Tibial nerve (tissue), 4 donors: Measurements from ENCODE around the gene SYT7. TPM values are rescaled to one million over a fixed set of nuclear protein-coding genes. Genes with fewer than 3 reads are reported as not detected.

ENCODE experiments used
- DNase-seq, 2 donors: peaks; one replicate each; pipeline ENCODE4 v3.0.0-alpha.2; 2019; ENCODE audit warnings: low spot score in 2 of 2
- H3K27ac ChIP-seq, 4 donors: fragments of 200-600 bp; sonication (generic) in 3 of 4; one replicate each; pipeline ENCODE4 v1.5.1; 2017 to 2019; ENCODE audit warnings: mild to moderate bottlenecking in 1 of 4
- H3K27me3 ChIP-seq, 2 donors: fragments of 200-600 bp; sonication (generic) in 1 of 2; one replicate each; pipeline versions ENCODE4 v1.5.1 to v1.6.0; 2017 to 2019
- H3K36me3 ChIP-seq, 3 donors: fragments of 200-600 bp; sonication (generic); one replicate each; pipeline ENCODE4 v1.5.1; 2018 to 2019
- H3K4me1 ChIP-seq, 4 donors: fragments of 200-600 bp; sonication (generic) in 3 of 4; one replicate each; pipeline ENCODE4 v1.5.1; 2017 to 2019
- H3K4me3 ChIP-seq, 4 donors: fragments of 200-600 bp; sonication (generic) in 3 of 4; one replicate each; pipeline ENCODE4 v1.5.1; 2017 to 2019; ENCODE audit warnings: mild to moderate bottlenecking in 1 of 4, moderate library complexity in 1 of 4
- H3K9me3 ChIP-seq, 4 donors: fragments of 200-600 bp; sonication (generic) in 3 of 4; one replicate each; pipeline ENCODE4 v1.5.1; 2017 to 2019
- EP300 ChIP-seq, 2 donors: sonication (generic); formaldehyde crosslinking; IDR thresholded peaks; one replicate each; pipeline ENCODE4 v1.6.1; 2017; ENCODE audit warnings: antibody characterized with exemption in 2 of 2, mild to moderate bottlenecking in 1 of 2
- POLR2A ChIP-seq, 2 donors: fragments of 450-650 bp; IDR thresholded peaks; one replicate each; pipeline ENCODE4 v1.6.1; 2017; ENCODE audit warnings: antibody characterized with exemption in 2 of 2, mild to moderate bottlenecking in 2 of 2, moderate library complexity in 2 of 2
- WGBS, 2 donors: methylation state at CpG; one replicate each; pipeline ENCODE4 v1.1.5; 2018; 5-methylcytosine and 5-hydroxymethylcytosine counted together
- total RNA-seq, 4 donors: library from RNA; depleted of rRNA; stranded (reverse); fragments of >200 nt; gene quantifications; one replicate each; pipeline ENCODE4 v1.1.0, GENCODE V29; 2016
- TF ChIP-seq, protein P1 (sequence below), 5 experiments: fragments of 200-600 bp in 3 of 5; fragments of 450-650 bp in 2 of 5; sonication (generic) in 3 of 5; IDR thresholded peaks; one replicate each; pipeline ENCODE4 v1.5.1; 2016 to 2019; ENCODE audit warnings: antibody characterized with exemption in 5 of 5, mild to moderate bottlenecking in 3 of 5, moderate library complexity in 2 of 5

The SYT7 gene
- total RNA-seq, 4 donors from 2014 or later: 1.2 to 2.5 (median 1.8) TPM

DNA sequence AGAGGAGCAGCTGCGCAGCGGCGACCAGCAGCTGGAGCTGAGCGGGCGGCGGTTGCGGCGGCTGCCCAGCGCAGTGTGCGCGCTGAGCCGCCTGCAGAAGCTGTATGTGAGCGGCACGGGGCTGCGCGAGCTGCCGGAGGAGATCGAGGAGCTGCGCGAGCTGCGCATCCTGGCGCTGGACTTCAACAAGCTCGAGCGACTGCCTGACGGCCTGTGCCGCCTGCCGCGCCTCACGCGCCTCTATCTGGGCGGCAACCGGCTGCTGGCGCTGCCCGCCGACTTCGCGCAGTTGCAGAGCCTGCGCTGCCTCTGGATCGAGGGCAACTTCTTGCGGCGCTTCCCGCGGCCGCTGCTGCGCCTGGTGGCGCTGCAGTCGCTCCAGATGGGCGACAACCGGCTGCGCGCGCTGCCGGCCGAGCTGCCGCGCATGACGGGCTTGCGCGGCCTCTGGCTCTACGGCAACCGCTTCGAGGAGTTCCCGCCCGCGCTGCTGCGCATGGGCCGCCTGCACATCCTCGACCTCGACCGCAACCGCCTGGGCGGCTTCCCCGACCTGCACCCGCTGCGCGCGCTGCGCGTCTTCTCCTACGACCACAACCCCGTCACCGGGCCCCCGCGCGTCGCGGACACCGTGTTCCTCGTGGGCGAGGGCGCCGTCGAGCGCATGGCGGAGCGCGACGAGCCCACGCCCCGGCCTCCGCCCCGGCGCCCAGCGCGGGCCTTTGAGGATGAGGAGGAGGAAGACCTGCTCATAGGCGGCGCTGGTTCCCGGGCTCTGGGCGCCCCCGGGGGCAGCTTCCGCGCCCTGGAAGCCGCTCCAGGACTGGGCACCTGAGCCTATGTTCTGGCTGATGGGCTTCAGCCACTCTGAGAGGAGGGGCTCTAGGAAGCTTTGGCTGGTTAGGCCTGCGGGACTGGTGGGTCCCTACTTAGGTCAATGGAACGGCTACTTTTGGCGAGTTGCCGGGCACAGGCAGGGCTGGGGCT is 71.5 kb downstream of the SYT7 start:
- Histone ChIP-seq H3K4me1 (peaks cover 0 to 28% (median 8%) of the 10 kb centered on the region in 4 donors), H3K36me3 (no peaks in the 10 kb centered on the region), H3K27me3 (peaks cover 0 to 72% of the 10 kb centered on the region in 2 donors), H3K4me3 (peak overlapping the region; percentile 2 to 48 (median 20)), H3K27ac (peak overlapping the region in 3 of 4 donors; percentile 19 to 76 (median 42)), H3K9me3 (no peaks in the 10 kb centered on the region)
- DNase-seq: no peak
- 12 to 20% methylated on average over 33 to 35 of the region's 117 CpGs for WGBS, 2 donors
- TF ChIP-seq POLR2A (IDR thresholded peaks at IDR 0.05): no peak
- TF ChIP-seq, protein P1, sequence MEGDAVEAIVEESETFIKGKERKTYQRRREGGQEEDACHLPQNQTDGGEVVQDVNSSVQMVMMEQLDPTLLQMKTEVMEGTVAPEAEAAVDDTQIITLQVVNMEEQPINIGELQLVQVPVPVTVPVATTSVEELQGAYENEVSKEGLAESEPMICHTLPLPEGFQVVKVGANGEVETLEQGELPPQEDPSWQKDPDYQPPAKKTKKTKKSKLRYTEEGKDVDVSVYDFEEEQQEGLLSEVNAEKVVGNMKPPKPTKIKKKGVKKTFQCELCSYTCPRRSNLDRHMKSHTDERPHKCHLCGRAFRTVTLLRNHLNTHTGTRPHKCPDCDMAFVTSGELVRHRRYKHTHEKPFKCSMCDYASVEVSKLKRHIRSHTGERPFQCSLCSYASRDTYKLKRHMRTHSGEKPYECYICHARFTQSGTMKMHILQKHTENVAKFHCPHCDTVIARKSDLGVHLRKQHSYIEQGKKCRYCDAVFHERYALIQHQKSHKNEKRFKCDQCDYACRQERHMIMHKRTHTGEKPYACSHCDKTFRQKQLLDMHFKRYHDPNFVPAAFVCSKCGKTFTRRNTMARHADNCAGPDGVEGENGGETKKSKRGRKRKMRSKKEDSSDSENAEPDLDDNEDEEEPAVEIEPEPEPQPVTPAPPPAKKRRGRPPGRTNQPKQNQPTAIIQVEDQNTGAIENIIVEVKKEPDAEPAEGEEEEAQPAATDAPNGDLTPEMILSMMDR (IDR thresholded peaks at IDR 0.05): peak; percentile 21 to 57 (median 27)
- no peak for TF ChIP-seq EP300 (IDR thresholded peaks at IDR 0.05)

DNA sequence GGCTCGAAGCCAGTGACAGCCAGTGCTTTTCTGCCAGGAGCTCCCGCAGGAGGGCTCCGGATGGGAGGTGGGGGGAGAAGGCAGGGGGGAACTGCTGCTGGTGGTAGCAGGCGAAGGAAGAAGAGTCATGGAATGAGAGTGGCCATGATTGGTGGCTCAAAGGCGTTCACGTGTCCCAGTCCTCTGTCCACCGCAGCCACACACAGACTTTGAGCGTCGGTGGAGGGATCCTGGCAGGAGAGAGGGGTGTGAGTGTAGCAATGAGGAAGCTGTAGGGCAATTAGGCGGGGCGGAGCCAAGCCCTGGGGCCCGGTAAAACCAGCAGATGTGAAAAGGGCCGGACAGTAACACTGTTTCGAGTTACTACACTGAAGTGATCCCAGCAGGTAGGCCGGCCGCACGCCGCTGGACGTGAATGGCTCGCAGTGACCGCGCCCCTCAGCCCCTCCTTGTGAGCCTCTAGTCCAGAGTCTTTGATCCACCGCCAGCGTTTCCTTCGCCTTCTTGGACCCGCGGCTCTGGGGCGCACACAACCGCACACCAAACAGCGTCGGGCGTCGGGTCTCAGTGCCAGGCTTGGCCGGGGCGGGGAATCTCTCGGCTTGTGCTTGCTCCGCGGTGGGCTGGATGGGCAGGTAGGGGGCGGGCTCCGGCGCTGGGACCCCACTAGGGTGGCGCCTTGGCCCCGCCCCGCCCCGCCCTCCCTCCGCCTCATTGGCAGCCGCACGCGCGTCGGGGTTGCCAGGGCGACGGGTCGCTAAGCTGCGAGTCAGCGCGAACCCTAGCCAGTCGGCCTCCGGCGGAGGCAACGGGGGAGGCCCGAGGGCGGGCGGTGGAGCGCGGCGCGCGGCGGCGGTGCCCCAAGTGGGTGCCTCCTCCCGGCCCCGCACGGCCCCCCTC is 72.7 kb downstream of the SYT7 start, which contains the start of gene LRRC10B:
Gene LRRC10B (plus strand): TSS at position 788 of the 900 bp plus-strand sequence. CDS start 250 bp downstream, outside the sequence.
- TF ChIP-seq POLR2A (IDR thresholded peaks at IDR 0.05) (no peak), EP300 (IDR thresholded peaks at IDR 0.05) (no peak)
- TF ChIP-seq, protein P1 (IDR thresholded peaks at IDR 0.05): no peak
- H3K27ac ChIP-seq: peak within 1 kb of the TSS in 3 of 4 donors; percentile 19 to 76 (median 42)

DNA sequence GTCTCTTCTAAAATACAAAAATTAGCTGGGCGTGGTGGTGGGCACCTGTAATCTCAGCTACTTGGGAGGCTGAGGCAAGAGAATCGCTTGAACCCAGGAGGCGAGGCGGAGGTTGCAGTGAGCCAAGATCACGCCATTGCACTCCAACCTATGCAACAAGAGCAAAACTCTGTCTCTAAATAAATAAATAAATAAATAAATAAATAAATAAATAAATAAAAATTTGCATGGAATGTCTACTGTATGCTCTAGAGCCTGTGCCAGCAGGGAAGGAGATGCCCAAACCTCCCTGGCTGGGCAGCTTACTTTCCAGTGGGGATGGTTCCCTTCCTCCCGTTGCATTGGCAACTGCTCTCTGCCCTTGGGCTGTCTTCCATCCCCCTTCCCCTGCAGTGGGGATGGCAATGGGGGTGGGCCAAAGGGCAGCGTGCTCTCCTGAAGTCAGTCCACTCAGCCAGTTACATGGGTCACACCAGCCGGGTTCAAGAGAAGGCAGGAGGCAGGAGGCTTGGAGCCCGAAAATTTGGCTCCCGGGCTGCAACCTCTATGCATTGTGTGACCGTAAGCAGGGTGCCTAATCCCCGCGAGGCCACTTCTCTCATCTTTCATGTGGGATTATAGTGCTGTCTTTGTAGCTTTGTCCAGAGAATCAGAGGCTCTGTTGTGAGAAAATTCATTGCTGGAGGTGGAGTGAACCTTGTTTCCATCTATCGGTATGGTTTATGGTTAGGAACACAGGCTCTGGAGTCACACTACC is 73.7 kb downstream of the SYT7 start:
- Histone ChIP-seq H3K4me3 (no peak overlapping the region), H3K9me3 (no peaks in the 10 kb centered on the region), H3K27ac (no peak overlapping the region), H3K36me3 (no peaks in the 10 kb centered on the region), H3K4me1 (peaks cover 0 to 28% (median 8%) of the 10 kb centered on the region in 4 donors), H3K27me3 (peaks cover 0 to 61% of the 10 kb centered on the region in 2 donors)
- no peak for DNase-seq
- TF ChIP-seq EP300 (IDR thresholded peaks at IDR 0.05) (no peak), POLR2A (IDR thresholded peaks at IDR 0.05) (no peak)
- TF ChIP-seq, protein P1 (IDR thresholded peaks at IDR 0.05): no peak
- WGBS, 2 donors: 58 to 61% methylated on average over 14 of the region's 14 CpGs

More for the DNA sequence above, 72.7 kb downstream of the SYT7 start, which contains the start of gene LRRC10B:
- Histone ChIP-seq H3K27me3 (peaks cover 0 to 70% of the 10 kb centered on the region in 2 donors), H3K4me1 (peaks cover 0 to 28% (median 8%) of the 10 kb centered on the region in 4 donors), H3K4me3 (peak within 1 kb of the TSS; percentile 2 to 48 (median 20)), H3K9me3 (no peaks in the 10 kb centered on the region), H3K36me3 (no peaks in the 10 kb centered on the region)
- DNase-seq: no peak
- 4 to 5% methylated on average over 38 to 61 of the region's 74 CpGs for WGBS, 2 donors

DNA sequence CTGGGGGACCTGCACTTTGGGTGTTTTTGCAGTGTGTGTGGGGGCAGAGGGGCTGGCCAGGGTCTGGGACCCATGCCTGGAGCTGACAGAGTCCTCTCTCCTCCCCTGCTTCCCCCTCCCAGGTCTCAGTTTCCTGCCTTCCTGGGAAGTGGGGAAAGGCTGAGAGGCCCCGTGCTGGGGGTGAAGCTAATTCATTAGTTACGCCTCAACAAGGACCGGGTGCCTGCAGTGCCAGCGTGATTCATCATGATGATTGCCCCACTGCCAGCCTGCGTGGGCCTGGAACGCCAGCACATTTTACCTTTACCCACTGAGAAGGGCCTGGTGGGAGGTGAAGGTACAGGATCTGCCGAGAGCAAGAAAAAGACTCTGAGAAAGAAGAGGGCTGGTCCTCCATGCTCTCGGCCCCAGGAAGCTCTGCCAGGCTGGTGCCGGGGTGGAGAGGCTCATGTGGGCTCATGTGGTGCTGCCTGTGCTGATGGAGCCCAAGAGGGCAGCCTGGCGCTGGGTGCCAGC is 75.2 kb downstream of the SYT7 start:
- DNase-seq: no peak
- 41 to 58% methylated on average over 10 of the region's 10 CpGs for WGBS, 2 donors
- TF ChIP-seq EP300 (IDR thresholded peaks at IDR 0.05) (no peak), POLR2A (IDR thresholded peaks at IDR 0.05) (no peak)
- TF ChIP-seq, protein P1 (IDR thresholded peaks at IDR 0.05): no peak
- H3K4me1 ChIP-seq: peaks cover 0 to 28% (median 8%) of the 10 kb centered on the region in 4 donors
- peaks cover 0 to 49% of the 10 kb centered on the region in 2 donors for H3K27me3 ChIP-seq
- H3K36me3 ChIP-seq: no peaks in the 10 kb centered on the region
- no peak overlapping the region for H3K27ac ChIP-seq
- no peak overlapping the region for H3K4me3 ChIP-seq
- H3K9me3 ChIP-seq: no peaks in the 10 kb centered on the region
